ENCODE results near the gene MEIOSIN. TPM values are rescaled to one million over a fixed set of nuclear protein-coding genes. Genes with fewer than 3 reads are reported as not detected.

MEIOSIN gene
- total and polyA plus RNA-seq, 9 of the 15 experiments (the other 6 are each of a cell fraction or from before 2014, with no cell fraction given) = 0.06 to 2.0 (median 0.76) TPM

DNA sequence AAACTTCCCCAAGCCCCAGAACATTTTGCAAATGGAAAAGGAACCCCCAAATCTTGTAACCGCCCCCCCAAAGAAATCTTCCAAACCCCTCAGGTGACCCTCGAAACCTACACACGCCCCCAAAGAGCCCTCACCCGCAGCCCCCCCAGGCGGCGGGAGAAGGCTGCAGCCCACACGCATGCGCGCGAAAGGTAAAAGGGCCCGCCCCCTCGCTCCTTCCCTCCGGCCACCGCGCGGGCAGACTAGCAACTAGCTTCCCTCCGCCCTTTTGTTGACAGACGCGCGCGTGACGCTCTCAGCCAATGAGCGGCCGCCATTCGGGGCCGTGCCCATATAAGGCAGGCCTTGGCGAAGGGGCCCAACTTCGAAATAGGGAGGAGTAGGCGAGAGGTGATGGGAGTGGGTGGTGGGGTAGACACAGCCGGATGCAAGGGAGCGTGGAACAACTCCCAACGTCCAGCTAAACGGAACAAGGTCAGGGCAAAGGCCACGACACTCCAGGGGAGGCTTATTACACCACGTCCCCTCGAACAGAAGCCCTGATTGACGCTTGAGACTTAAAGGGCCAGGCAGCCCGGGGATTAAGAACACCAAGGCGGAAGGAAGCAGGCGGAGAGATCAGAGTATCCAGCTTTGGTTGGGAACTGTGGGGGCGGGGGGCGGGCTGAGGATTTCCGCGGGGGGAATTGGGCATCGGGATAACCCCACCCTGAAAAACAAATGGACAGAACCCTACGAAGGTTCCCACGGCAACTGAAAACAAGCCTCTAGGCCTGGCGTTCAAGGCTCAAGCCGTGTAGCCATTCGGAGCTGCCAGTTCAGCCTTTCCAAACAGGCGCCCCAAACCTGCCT, 15.9 kb upstream of the MEIOSIN start (continued):
- TF ChIP-seq ETV1 (tag; conservative IDR thresholded peaks at IDR 0.05; ENCODE audit: low read depth) (peak; percentile 63), HLTF (IDR thresholded peaks at IDR 0.05) (no peak), ZNF384 (IDR thresholded peaks at IDR 0.05; ENCODE audit: low read depth, low read length) (peak; percentile 22; the same call in 1 of the 2 replicates), EP400 (IDR thresholded peaks at IDR 0.05) (peak; percentile 81), RB1 (IDR thresholded peaks at IDR 0.05; ENCODE audit: low read depth) (peak; percentile 78), KHSRP (IDR thresholded peaks at IDR 0.05) (no peak), LEF1 (IDR thresholded peaks at IDR 0.05) (peak; percentile 88), ILF3 (IDR thresholded peaks at IDR 0.05; ENCODE audit: borderline replicate concordance) (no peak), FOXJ2 (tag; IDR thresholded peaks at IDR 0.05) (peak; percentile 88), XRCC5 (IDR thresholded peaks at IDR 0.05; ENCODE audit: low read depth, low read length) (peak; percentile 88), ZEB2 (IDR thresholded peaks at IDR 0.05) (no peak), OTX1 (CRISPR knock-in tag; IDR thresholded peaks at IDR 0.05) (no peak), TEAD1 (CRISPR knock-in tag; IDR thresholded peaks at IDR 0.05) (no peak; a peak in 2 of 4 replicates), CC2D1A (IDR thresholded peaks at IDR 0.05) (no peak), CHD1 (IDR thresholded peaks at IDR 0.05; ENCODE audit: low read length) (no peak)
- TF ChIP-seq, protein P1, sequence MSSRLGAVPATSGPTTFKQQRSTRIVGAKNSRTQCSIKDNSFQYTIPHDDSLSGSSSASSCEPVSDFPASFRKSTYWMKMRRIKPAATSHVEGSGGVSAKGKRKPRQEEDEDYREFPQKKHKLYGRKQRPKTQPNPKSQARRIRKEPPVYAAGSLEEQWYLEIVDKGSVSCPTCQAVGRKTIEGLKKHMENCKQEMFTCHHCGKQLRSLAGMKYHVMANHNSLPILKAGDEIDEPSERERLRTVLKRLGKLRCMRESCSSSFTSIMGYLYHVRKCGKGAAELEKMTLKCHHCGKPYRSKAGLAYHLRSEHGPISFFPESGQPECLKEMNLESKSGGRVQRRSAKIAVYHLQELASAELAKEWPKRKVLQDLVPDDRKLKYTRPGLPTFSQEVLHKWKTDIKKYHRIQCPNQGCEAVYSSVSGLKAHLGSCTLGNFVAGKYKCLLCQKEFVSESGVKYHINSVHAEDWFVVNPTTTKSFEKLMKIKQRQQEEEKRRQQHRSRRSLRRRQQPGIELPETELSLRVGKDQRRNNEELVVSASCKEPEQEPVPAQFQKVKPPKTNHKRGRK (tag; IDR thresholded peaks at IDR 0.05) = no peak
- TF ChIP-seq, protein P2, sequence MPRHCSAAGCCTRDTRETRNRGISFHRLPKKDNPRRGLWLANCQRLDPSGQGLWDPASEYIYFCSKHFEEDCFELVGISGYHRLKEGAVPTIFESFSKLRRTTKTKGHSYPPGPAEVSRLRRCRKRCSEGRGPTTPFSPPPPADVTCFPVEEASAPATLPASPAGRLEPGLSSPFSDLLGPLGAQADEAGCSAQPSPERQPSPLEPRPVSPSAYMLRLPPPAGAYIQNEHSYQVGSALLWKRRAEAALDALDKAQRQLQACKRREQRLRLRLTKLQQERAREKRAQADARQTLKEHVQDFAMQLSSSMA (CRISPR knock-in tag; IDR thresholded peaks at IDR 0.05) = no peak
- TF ChIP-seq, protein P3, sequence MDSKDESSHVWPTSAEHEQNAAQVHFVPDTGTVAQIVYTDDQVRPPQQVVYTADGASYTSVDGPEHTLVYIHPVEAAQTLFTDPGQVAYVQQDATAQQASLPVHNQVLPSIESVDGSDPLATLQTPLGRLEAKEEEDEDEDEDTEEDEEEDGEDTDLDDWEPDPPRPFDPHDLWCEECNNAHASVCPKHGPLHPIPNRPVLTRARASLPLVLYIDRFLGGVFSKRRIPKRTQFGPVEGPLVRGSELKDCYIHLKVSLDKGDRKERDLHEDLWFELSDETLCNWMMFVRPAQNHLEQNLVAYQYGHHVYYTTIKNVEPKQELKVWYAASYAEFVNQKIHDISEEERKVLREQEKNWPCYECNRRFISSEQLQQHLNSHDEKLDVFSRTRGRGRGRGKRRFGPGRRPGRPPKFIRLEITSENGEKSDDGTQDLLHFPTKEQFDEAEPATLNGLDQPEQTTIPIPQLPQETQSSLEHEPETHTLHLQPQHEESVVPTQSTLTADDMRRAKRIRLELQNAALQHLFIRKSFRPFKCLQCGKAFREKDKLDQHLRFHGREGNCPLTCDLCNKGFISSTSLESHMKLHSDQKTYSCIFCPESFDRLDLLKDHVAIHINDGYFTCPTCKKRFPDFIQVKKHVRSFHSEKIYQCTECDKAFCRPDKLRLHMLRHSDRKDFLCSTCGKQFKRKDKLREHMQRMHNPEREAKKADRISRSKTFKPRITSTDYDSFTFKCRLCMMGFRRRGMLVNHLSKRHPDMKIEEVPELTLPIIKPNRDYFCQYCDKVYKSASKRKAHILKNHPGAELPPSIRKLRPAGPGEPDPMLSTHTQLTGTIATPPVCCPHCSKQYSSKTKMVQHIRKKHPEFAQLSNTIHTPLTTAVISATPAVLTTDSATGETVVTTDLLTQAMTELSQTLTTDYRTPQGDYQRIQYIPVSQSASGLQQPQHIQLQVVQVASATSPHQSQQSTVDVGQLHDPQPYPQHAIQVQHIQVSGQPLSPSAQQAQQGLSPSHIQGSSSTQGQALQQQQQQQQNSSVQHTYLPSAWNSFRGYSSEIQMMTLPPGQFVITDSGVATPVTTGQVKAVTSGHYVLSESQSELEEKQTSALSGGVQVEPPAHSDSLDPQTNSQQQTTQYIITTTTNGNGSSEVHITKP (IDR thresholded peaks at IDR 0.05; ENCODE audit: partially characterized antibody) = peak; percentile 79
- TF ChIP-seq, protein P4, sequence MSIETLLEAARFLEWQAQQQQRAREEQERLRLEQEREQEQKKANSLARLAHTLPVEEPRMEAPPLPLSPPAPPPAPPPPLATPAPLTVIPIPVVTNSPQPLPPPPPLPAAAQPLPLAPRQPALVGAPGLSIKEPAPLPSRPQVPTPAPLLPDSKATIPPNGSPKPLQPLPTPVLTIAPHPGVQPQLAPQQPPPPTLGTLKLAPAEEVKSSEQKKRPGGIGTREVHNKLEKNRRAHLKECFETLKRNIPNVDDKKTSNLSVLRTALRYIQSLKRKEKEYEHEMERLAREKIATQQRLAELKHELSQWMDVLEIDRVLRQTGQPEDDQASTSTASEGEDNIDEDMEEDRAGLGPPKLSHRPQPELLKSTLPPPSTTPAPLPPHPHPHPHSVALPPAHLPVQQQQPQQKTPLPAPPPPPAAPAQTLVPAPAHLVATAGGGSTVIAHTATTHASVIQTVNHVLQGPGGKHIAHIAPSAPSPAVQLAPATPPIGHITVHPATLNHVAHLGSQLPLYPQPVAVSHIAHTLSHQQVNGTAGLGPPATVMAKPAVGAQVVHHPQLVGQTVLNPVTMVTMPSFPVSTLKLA (conservative IDR thresholded peaks at IDR 0.05) = peak; percentile 99
